Smooth muscle cell (in vitro differentiated cells): Measurements from ENCODE around the gene AP1M1. TPM values are rescaled to one million over a fixed set of nuclear protein-coding genes. Genes with fewer than 3 reads are reported as not detected.

Experiments
- DNase-seq: peaks from one replicate; lab custom pipeline; 2025; ENCODE audit not compliant: unreplicated experiment; lab: John Stamatoyannopoulos, UW
- H2AFZ ChIP-seq: fragments of 200-600 bp; sonication (generic); 2 replicates; pipeline ENCODE4 v1.6.0; 2016; ENCODE audit warnings: antibody characterized with exemption, low read depth, mild to moderate bottlenecking
- H3F3A ChIP-seq: fragments of 200-600 bp; sonication (generic); 2 replicates; pipeline ENCODE4 v1.6.0; 2017; ENCODE audit warnings: antibody characterized with exemption, low read depth
- H3K27ac ChIP-seq: fragments of 200-600 bp; sonication (generic); 2 replicates; pipeline ENCODE4 v1.5.1; 2016; ENCODE audit warnings: low read depth, mild to moderate bottlenecking
- H3K27me3 ChIP-seq: fragments of 200-600 bp; sonication (generic); 2 replicates; pipeline ENCODE4 v1.6.1; 2016; ENCODE audit warnings: low read depth, mild to moderate bottlenecking
- H3K36me3 ChIP-seq: fragments of 200-600 bp; sonication (generic); 2 replicates; pipeline ENCODE4 v1.5.1; 2016; ENCODE audit warnings: low read depth
- H3K4me1 ChIP-seq: fragments of 200-600 bp; sonication (generic); 2 replicates; pipeline ENCODE4 v1.5.1; 2016; ENCODE audit warnings: low read depth
- H3K4me2 ChIP-seq: fragments of 200-600 bp; sonication (generic); 2 replicates; pipeline ENCODE4 v1.6.0; 2016; ENCODE audit warnings: mild to moderate bottlenecking
- H3K4me3 ChIP-seq: fragments of 200-600 bp; sonication (generic); 2 replicates; pipeline ENCODE4 v1.5.1; 2016; ENCODE audit warnings: mild to moderate bottlenecking
- H3K79me2 ChIP-seq: fragments of 200-600 bp; sonication (generic); 2 replicates; pipeline ENCODE4 v1.6.0; 2016; ENCODE audit warnings: low read depth, mild to moderate bottlenecking
- H3K9ac ChIP-seq: fragments of 200-600 bp; sonication (generic); 2 replicates; pipeline ENCODE4 v1.6.0; 2016; ENCODE audit warnings: low read depth
- H3K9me3 ChIP-seq: fragments of 200-600 bp; sonication (generic); replicated peaks from 2 replicates; pipeline ENCODE4 v1.5.1; 2016; ENCODE audit warnings: low read depth
- H4K20me1 ChIP-seq: fragments of 200-600 bp; sonication (generic); 2 replicates; pipeline ENCODE4 v1.6.0; 2016; ENCODE audit warnings: low read depth
- CTCF ChIP-seq: fragments of 200-600 bp; sonication (generic); IDR thresholded peaks from 2 replicates; pipeline ENCODE4 v1.5.1; 2017; ENCODE audit warnings: borderline replicate concordance, mild to moderate bottlenecking, antibody characterized with exemption; ENCODE audit not compliant: insufficient read depth, poor library complexity, severe bottlenecking
- WGBS: methylation state at CpG from one replicate; pipeline ENCODE4 v1.1.7; 2016; ENCODE audit warnings: low lambda C conversion rate; 5-methylcytosine and 5-hydroxymethylcytosine counted together
- polyA plus RNA-seq: library from polyadenylated mRNA; unstranded; fragments of >200 nt; fragmentation: Nextera tagmentation; extraction: Ambion mirVana; gene quantifications from 2 replicates; pipeline ENCODE4 v1.2.1, GENCODE V29; 2016
- total RNA-seq: library from RNA; depleted of rRNA; stranded (reverse); fragments of >200 nt; gene quantifications from 2 replicates; pipeline ENCODE4 v1.2.3, GENCODE V29; 2014

AP1M1 gene
- total and polyA plus RNA-seq, 2 experiments from 2014 or later: 70.6 to 119 TPM

- no peak overlapping the region for H3K9ac ChIP-seq
- TF ChIP-seq CTCF: no peak
- peaks cover 2% of the 10 kb centered on the region for H3K36me3 ChIP-seq
- no peak overlapping the region for H3K4me2 ChIP-seq
- H3K79me2 ChIP-seq: peaks cover 40% of the 10 kb centered on the region
- H3F3A ChIP-seq: no peaks in the 10 kb centered on the region
- 96% methylated on average over 19 of the region's 19 CpGs for WGBS
- peaks cover 54% of the 10 kb centered on the region for H4K20me1 ChIP-seq
- no peak overlapping the region for H2AFZ ChIP-seq
- no peak for DNase-seq
- H3K4me3 ChIP-seq: no peak overlapping the region
- no peaks in the 10 kb centered on the region for H3K27me3 ChIP-seq
- H3K27ac ChIP-seq: no peak overlapping the region
- no peaks in the 10 kb centered on the region for H3K9me3 ChIP-seq
- H3K4me1 ChIP-seq: peaks cover 6% of the 10 kb centered on the region
Measured at GRCh38 chr19:16203256-16204004, 5.7 kb downstream of the AP1M1 start.

GRCh38 chr19:16204005-16204294 lies 6.2 kb downstream of the AP1M1 start:
- Histone ChIP-seq H3K36me3 (peaks cover 3% of the 10 kb centered on the region), H3K4me1 (peaks cover under 1% of the 10 kb centered on the region), H2AFZ (no peak overlapping the region), H3K27ac (no peak overlapping the region), H3K27me3 (no peaks in the 10 kb centered on the region), H3K9ac (no peak overlapping the region), H3K79me2 (peaks cover 35% of the 10 kb centered on the region), H3K4me3 (no peak overlapping the region), H4K20me1 (peaks cover 49% of the 10 kb centered on the region), H3K9me3 (no peaks in the 10 kb centered on the region), H3F3A (no peaks in the 10 kb centered on the region), H3K4me2 (no peak overlapping the region)
- 100% methylated on average over 4 of the region's 5 CpGs for WGBS
- DNase-seq: no peak
- no peak for TF ChIP-seq CTCF

GRCh38 chr19:16205205-16206045 lies 7.7 kb downstream of the AP1M1 start:
- TF ChIP-seq CTCF: no peak
- H3K79me2 ChIP-seq: peaks cover 31% of the 10 kb centered on the region
- 93% methylated on average over 11 of the region's 11 CpGs for WGBS

More at GRCh38 chr19:16205205-16206045, 7.7 kb downstream of the AP1M1 start:
- DNase-seq: no peak
- H3K4me3 ChIP-seq: no peak overlapping the region
- H3K27me3 ChIP-seq: no peaks in the 10 kb centered on the region
- no peaks in the 10 kb centered on the region for H3F3A ChIP-seq
- no peak overlapping the region for H3K9ac ChIP-seq
- no peaks in the 10 kb centered on the region for H3K9me3 ChIP-seq
- no peaks in the 10 kb centered on the region for H3K4me1 ChIP-seq
- no peak overlapping the region for H3K27ac ChIP-seq
- no peak overlapping the region for H3K4me2 ChIP-seq
- H2AFZ ChIP-seq: no peak overlapping the region
- H3K36me3 ChIP-seq: peaks cover 3% of the 10 kb centered on the region
- peaks cover 39% of the 10 kb centered on the region for H4K20me1 ChIP-seq
